ENCODE results near the gene CACNB1.
"Not testable (repeated sequence)": the region's sequence is repeated elsewhere in the genome, so short reads cannot be mapped to it uniquely, and the experiment has no call there.

The CACNB1 gene

GRCh38 chr17:39171933-39172332 lies 25.5 kb downstream of the CACNB1 start:
- TF ChIP-seq CTCF (conservative IDR thresholded peaks at IDR 0.05) (no peak), ZFX (IDR thresholded peaks at IDR 0.05) (no peak)
- H3K27ac ChIP-seq: no peak overlapping the region

GRCh38 chr17:39170558-39170957 lies 26.9 kb downstream of the CACNB1 start:
- no peak overlapping the region for H3K27ac ChIP-seq
- TF ChIP-seq CTCF (conservative IDR thresholded peaks at IDR 0.05) (no peak), ZFX (IDR thresholded peaks at IDR 0.05) (no peak)

GRCh38 chr17:39170109-39170508 lies 27.4 kb downstream of the CACNB1 start:
- TF ChIP-seq CTCF (conservative IDR thresholded peaks at IDR 0.05): no peak
- no peak for TF ChIP-seq ZFX (IDR thresholded peaks at IDR 0.05)
- H3K27ac ChIP-seq: no peak overlapping the region

GRCh38 chr17:39169518-39169917 lies 28.0 kb downstream of the CACNB1 start:
- no peak overlapping the region for H3K27ac ChIP-seq
- TF ChIP-seq ZFX (IDR thresholded peaks at IDR 0.05) (no peak), CTCF (conservative IDR thresholded peaks at IDR 0.05) (no peak)

GRCh38 chr17:39169101-39169500 lies 28.4 kb downstream of the CACNB1 start:
- no peak for TF ChIP-seq ZFX (IDR thresholded peaks at IDR 0.05)
- TF ChIP-seq CTCF (conservative IDR thresholded peaks at IDR 0.05): no peak
- H3K27ac ChIP-seq: no peak overlapping the region

- H3K27ac ChIP-seq: not testable (repeated sequence)
Measured at GRCh38 chr17:39168503-39168902, 29.0 kb downstream of the CACNB1 start.

- TF ChIP-seq CTCF (conservative IDR thresholded peaks at IDR 0.05): no peak
- no peak for TF ChIP-seq ZFX (IDR thresholded peaks at IDR 0.05)
- H3K27ac ChIP-seq: no peak overlapping the region
Measured at GRCh38 chr17:39167476-39167875, 30.0 kb downstream of the CACNB1 start.

- TF ChIP-seq ZFX (IDR thresholded peaks at IDR 0.05) (no peak), CTCF (conservative IDR thresholded peaks at IDR 0.05) (no peak)
- no peak overlapping the region for H3K27ac ChIP-seq
Measured at GRCh38 chr17:39166437-39167335, 30.8 kb downstream of the CACNB1 start.
